ENCODE data around the gene PALD1.

PALD1 gene

GRCh38 chr10:70555371-70555770 lies 76.8 kb downstream of the PALD1 start:
- no peak for DNase-seq (ENCODE audit: low read depth, low spot score)

GRCh38 chr10:70557086-70557845 lies 78.7 kb downstream of the PALD1 start:
- no peak for DNase-seq (ENCODE audit: low read depth, low spot score)

- no peak for DNase-seq (ENCODE audit: low read depth, low spot score)
These were observed 79.3 kb downstream of the PALD1 start for GRCh38 chr10:70557876-70558275.

- DNase-seq (ENCODE audit: low read depth, low spot score) = no peak
These were observed 79.7 kb downstream of the PALD1 start for GRCh38 chr10:70558295-70558694.

GRCh38 chr10:70558871-70559810 lies 80.6 kb downstream of the PALD1 start:
- peak; percentile 25 for DNase-seq (ENCODE audit: low read depth, low spot score)

- no peak for DNase-seq (ENCODE audit: low read depth, low spot score)
These were observed 81.3 kb downstream of the PALD1 start for GRCh38 chr10:70559861-70560260.

GRCh38 chr10:70560511-70560941 lies 82.0 kb downstream of the PALD1 start:
- no peak for DNase-seq (ENCODE audit: low read depth, low spot score)

- DNase-seq (ENCODE audit: low read depth, low spot score) = no peak
These were observed 82.5 kb downstream of the PALD1 start for GRCh38 chr10:70561070-70561469.

- no peak for DNase-seq (ENCODE audit: low read depth, low spot score)
These were observed 83.0 kb downstream of the PALD1 start for GRCh38 chr10:70561558-70561957.

GRCh38 chr10:70562036-70562755 lies 83.6 kb downstream of the PALD1 start:
- no peak for DNase-seq (ENCODE audit: low read depth, low spot score)

GRCh38 chr10:70563230-70563629 lies 84.7 kb downstream of the PALD1 start:
- DNase-seq (ENCODE audit: low read depth, low spot score) = no peak

GRCh38 chr10:70564113-70564725 lies 85.7 kb downstream of the PALD1 start:
- no peak for DNase-seq (ENCODE audit: low read depth, low spot score)

- DNase-seq (ENCODE audit: low read depth, low spot score) = no peak
These were observed 86.4 kb downstream of the PALD1 start for GRCh38 chr10:70564901-70565351.

GRCh38 chr10:70565556-70566514 lies 87.3 kb downstream of the PALD1 start:
- DNase-seq (ENCODE audit: low read depth, low spot score) = no peak

- DNase-seq (ENCODE audit: low read depth, low spot score) = no peak
These were observed 88.1 kb downstream of the PALD1 start for GRCh38 chr10:70566515-70567290.

GRCh38 chr10:70567603-70568002 lies 89.0 kb downstream of the PALD1 start:
- DNase-seq (ENCODE audit: low read depth, low spot score) = no peak

GRCh38 chr10:70568113-70568512 lies 89.5 kb downstream of the PALD1 start:
- DNase-seq (ENCODE audit: low read depth, low spot score) = no peak

- DNase-seq (ENCODE audit: low read depth, low spot score) = no peak
These were observed 90.4 kb downstream of the PALD1 start for GRCh38 chr10:70568781-70569495.

GRCh38 chr10:70571236-70571635 lies 92.7 kb downstream of the PALD1 start:
- no peak for DNase-seq (ENCODE audit: low read depth, low spot score)

All from activated CD4-positive, CD25-positive, alpha-beta regulatory T cell treated with anti-CD3 and anti-CD28 coated beads, Interleukin-2, amount 50 U/mL, for 16 hours (primary cell).